HG03521 (cell line): ENCODE measurements around the gene SLC39A5.
A peak's percentile ranks its signal among the peaks of the same experiment; 100 is the strongest.

ENCODE experiments used
- ATAC-seq: cut with Tn5 transposase; IDR thresholded peaks from one replicate; pipeline ENCODE4 v1.9.1; 2021; ENCODE audit warnings: mild to moderate bottlenecking, moderate library complexity; ENCODE audit not compliant: unreplicated experiment

Gene SLC39A5

GRCh38 chr12:56213878-56214277 lies 16.0 kb upstream of the SLC39A5 start:
- ATAC-seq: no peak

DNA sequence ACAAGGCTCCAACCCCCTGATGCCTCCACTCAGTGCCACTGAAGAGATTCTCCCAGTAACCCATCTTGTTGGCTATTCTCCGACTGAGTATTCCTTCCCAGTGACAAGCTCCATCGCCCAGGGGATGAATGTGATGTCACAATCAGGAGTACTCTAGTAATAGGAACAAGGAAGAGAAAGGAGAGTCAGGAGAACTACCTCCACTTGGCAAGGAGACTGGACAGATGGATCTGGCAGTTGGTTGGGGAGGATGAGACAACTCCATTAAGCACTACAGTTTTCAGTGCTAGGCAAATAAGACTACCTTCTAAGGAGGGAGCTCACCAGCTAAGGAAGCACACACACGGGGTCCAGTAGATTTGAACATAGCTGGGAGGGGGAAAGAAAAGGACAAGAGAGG lies 13.4 kb upstream of the SLC39A5 start:
- ATAC-seq: no peak

- ATAC-seq: no peak
Measured at GRCh38 chr12:56219840-56220239, 10.0 kb upstream of the SLC39A5 start.

- ATAC-seq: no peak
Measured at GRCh38 chr12:56220611-56221231, 9.1 kb upstream of the SLC39A5 start.

GRCh38 chr12:56221232-56221756 lies 8.6 kb upstream of the SLC39A5 start:
- ATAC-seq: peak; percentile 13

DNA sequence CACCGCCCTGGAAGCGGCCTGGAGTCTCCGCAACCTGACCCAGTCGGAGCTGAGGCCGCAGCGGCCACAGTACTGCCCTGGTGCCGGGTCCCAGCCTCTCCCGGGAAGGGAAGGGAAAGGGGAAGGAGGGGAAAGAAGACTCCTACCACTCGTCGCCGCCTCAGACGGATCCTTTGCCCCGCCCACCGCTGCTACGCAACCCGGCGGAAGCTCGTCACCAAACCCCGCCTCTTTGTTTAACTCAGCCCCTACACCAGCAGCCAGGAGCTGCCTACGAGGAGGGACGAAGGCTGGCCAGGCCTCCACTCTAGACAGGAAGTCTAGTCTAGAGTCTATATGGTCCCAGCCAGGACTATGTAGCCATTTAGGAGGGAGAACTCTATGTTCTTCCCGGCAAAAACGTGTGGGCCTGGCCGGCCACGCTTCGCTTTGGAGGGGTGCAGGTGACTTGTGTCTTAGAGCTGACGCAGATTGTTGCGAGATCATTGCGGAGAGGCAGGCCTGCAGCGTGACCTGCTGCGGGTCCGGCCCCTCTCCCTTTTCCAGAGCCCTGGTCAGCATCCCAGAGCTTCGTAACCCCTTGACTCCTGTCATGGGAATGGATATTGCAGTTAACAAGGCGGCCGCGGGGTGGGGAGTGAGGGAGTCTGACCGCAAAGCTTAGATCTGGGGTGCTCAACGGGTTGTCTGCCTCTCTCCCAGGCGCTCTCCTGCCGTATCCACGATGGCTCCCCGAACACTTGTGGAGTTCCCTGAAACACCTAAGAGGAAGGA lies 7.9 kb upstream of the SLC39A5 start, which contains the start of gene RNF41:
RNF41 (minus strand) TSS at position 166 of the 774 bp plus-strand sequence. CDS start 7,875 bp downstream, outside the sequence.
- peak; percentile 68 for ATAC-seq

DNA sequence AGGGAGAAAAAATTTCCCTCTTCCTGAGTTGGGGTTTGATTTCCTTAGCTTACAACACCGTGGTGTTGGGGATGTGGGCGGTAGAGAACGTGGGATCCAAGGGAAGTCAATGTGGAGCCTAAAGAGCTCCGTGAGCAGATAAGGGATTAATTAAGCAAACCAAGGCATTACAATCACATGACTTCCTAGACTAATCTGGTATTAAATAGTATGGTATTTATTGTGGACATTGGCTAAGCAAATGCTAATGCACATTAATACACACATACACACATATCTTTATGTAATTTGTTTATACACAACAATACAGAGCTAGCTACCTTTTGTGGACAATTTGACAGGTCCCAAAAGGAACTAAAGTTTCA lies 7.3 kb upstream of the SLC39A5 start:
- no peak for ATAC-seq

DNA sequence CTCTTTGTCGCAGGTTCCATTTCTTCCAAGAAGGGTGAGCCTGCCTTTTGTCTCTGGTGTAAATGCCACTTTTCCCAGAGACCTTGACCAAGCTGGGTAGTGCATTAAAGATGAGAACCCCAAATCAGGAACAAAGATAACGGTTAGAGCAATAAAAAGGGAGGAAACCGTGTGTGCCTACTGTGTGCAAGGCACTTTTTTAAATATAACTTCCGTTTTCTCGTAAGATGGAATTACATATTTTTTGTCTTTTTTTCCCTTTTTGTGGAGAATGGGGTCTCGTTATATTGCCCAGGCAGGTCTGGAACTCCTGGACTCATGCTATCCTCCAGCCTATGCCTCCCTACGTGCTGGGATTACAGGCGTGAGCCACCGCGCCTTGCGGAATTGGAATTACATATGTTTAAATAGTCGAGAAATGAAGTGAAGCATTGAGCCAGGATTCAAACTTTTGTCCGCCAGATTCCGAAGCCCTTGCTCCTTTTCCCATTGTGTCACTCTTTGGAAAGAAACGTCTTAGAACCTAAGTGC lies 6.2 kb upstream of the SLC39A5 start:
- no peak for ATAC-seq

GRCh38 chr12:56224102-56224701 lies 5.6 kb upstream of the SLC39A5 start, which contains the start of gene NABP2:
Gene NABP2 (plus strand): TSS chr12:56224342. CDS start chr12:56224857, 515 bp downstream.
- ATAC-seq: peak; percentile 79

GRCh38 chr12:56224954-56225353 lies 4.9 kb upstream of the SLC39A5 start:
- no peak for ATAC-seq

DNA sequence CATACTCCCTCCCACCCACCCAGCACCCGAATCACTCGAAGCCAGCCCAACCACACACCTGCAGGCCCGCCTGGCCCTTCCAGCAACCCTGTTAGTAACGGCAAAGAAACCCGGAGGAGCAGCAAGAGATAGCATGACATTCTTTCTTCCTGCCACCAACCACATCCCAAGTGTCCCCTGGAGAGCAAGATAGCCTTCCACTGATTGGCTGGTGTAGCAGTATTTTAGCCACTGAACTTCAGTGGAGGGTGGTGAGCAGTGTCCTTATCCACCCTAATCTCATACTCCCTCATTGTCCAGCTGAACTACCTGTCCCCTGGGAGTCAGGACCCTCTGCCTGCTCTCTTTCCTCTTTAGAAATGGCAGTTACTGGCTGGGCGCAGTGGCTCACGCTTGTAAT lies 769 bp upstream of the SLC39A5 start:
- no peak for ATAC-seq

DNA sequence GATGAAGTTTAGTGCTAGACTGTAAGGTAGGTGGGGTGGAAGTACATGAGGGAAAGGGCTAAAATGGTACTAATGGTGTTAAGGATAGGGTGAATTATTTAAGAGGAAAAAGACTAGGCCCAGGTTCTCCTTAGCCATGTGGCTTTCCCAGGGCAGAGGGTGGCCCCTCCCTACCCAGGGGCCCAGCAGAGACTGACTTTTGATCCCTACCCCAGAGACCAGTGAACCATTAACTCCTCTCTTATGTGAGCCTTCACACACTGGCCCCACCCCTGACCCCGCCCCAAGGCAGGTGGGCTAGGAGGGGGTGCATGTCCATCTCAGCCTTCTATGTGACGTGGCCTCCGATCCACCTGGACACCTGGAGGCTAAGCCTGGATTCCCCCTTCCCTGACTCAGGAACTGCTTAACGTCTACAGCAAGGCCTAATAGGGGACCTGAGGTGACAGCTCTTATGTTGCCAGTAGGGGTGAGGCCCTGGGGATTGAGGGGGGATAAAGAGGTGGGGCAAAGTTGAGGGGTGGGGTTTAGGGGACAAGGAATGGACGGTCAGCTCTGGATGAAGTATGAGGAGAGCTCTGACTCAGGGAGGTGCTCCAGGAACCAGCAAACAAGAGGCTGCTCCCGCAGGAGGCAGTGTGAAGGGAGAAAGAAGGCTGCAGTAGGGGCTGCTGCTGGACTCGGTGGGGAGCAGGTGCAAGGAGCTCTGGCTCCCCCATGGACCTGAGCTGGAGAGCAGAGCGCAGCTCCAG lies 757 bp downstream of the SLC39A5 start:
- ATAC-seq: no peak

- no peak for ATAC-seq
Measured at GRCh38 chr12:56231184-56231582, 1.3 kb downstream of the SLC39A5 start.

DNA sequence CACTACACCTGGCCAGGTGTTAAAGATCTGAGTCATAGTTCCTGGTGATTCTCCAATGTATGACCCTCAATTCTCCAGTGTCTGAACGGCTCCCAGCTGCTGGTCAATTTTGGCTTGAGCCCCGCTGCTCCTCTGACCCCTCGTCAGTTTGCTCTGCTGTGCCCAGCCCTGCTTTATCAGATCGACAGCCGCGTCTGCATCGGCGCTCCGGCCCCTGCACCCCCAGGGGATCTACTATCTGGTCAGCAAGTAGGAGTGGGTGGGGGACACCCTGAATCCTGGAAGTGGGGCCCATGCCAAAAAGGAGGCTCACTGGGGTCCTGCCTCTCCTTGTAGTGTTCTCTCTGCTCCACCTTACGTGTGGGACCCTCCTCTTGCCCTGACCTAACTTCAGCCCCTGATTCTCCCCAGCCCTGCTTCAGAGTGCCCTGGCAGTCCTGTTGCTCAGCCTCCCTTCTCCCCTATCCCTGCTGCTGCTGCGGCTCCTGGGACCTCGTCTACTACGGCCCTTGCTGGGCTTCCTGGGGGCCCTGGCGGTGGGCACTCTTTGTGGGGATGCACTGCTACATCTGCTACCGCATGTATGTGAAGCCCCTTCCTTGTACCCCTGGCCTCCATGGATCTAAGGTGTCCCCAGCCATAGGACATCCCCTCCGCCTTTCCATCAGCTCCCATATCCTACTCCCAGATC lies 5.0 kb downstream of the SLC39A5 start:
- ATAC-seq: no peak

GRCh38 chr12:56236091-56236490 lies 6.2 kb downstream of the SLC39A5 start:
- ATAC-seq: no peak

GRCh38 chr12:56236985-56237384 lies 7.1 kb downstream of the SLC39A5 start:
- ATAC-seq: no peak

DNA sequence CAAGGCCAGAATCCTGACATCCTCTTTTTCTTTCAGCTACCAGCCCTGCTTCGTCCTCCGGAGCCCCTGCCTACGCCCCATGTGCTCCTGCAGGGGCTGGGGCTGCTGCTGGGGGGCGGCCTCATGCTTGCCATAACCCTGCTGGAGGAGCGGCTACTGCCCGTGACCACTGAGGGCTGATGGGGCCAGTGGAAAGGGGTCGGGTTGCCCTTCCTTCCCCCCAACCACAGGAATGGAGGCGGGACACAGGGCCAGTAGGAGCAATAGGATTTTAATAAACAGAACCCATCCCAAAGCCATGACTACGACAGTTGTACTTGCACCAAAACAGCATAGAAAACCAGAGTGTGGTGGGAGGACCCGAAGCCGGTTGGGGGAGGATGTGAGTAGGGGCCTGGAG lies 7.7 kb downstream of the SLC39A5 start:
- ATAC-seq: no peak

DNA sequence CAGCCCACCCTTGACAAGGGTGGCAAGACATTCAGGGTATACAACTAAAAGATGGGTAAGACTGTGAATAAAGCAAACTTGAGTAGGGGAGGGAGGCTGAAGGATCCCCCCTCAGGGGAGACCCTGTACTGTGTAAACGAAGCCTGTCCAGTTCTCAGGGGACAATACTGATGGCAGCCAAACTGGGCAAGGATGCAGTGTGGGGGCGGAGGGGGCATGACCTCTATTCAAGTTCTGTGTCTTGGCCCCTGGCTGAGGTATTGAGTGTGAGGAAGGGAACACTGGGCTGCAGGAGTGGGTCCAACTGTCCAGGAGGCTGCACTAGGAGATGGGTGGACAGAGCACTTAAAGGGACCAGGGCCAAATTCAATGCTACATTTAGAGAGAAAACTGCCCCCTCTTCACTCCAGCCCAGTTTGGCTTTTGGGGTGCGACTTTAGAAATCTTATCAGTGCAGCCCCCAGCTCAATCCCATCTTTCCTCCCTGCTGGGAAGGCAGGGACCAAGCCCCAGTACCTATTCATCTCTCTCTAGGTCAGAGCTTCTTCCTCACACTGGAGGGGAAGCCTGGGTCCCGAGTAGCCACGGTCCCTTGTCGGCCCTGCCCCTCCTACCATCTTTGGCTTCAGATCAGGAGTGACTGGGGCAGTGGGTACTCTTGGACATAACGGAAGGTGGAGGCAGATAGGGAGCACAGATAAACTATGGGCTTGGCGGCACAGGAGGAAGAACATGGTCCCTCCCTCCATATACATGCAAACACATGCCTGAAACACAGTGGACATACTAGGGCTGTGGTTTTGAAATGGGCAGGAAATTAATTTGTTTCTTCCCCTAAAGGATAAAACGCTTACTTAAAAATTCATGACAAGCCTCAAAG lies 11.8 kb downstream of the SLC39A5 start:
- no peak for ATAC-seq

- no peak for ATAC-seq
Measured at GRCh38 chr12:56242986-56243385, 13.1 kb downstream of the SLC39A5 start.
